Hippocampal formation (tissue), 2 donors: ENCODE data around the gene KRT4.

Experiments
- DNase-seq, 2 donors: peaks; one replicate each; lab custom pipeline; 2025; lab: John Stamatoyannopoulos, UW

The KRT4 gene

GRCh38 chr12:52792185-52793029 lies 21.5 kb downstream of the KRT4 start:
- no peak for DNase-seq

- DNase-seq: no peak
These were observed 22.4 kb downstream of the KRT4 start for GRCh38 chr12:52791271-52792184.

GRCh38 chr12:52790427-52791270 lies 23.3 kb downstream of the KRT4 start:
- DNase-seq: no peak

- DNase-seq: no peak
These were observed 24.1 kb downstream of the KRT4 start for GRCh38 chr12:52789637-52790426.

GRCh38 chr12:52788876-52789636 lies 24.9 kb downstream of the KRT4 start:
- DNase-seq: no peak

- no peak for DNase-seq
These were observed 25.6 kb downstream of the KRT4 start for GRCh38 chr12:52788192-52788875.

- DNase-seq: no peak
These were observed 26.4 kb downstream of the KRT4 start for GRCh38 chr12:52787324-52788191.

- no peak for DNase-seq
These were observed 29.0 kb downstream of the KRT4 start for GRCh38 chr12:52784909-52785308.

- no peak for DNase-seq
These were observed 30.2 kb downstream of the KRT4 start for GRCh38 chr12:52783563-52784316.

- no peak for DNase-seq
These were observed 31.4 kb downstream of the KRT4 start for GRCh38 chr12:52782502-52782901.

- DNase-seq: no peak
These were observed 32.4 kb downstream of the KRT4 start for GRCh38 chr12:52781399-52782082.

GRCh38 chr12:52779914-52780313 lies 34.0 kb downstream of the KRT4 start:
- DNase-seq: no peak

GRCh38 chr12:52778833-52779232 lies 35.1 kb downstream of the KRT4 start:
- DNase-seq: no peak

GRCh38 chr12:52777566-52777965 lies 36.4 kb downstream of the KRT4 start:
- DNase-seq: no peak

- DNase-seq: no peak
These were observed 37.0 kb downstream of the KRT4 start, which contains the start of gene KRT76 for GRCh38 chr12:52776913-52777395. Gene KRT76 (minus strand): TSS chr12:52777345. CDS start chr12:52777291, 54 bp downstream.

- no peak for DNase-seq
These were observed 37.5 kb downstream of the KRT4 start for GRCh38 chr12:52776435-52776834.

- no peak for DNase-seq
These were observed 39.2 kb downstream of the KRT4 start for GRCh38 chr12:52774629-52775250.
